ENCODE measurements around the gene TADA3. TPM values are rescaled to one million over a fixed set of nuclear protein-coding genes. Genes with fewer than 3 reads are reported as not detected.

The TADA3 gene
- total and polyA plus RNA-seq, 2 experiments from 2014 or later = 29.1 to 61.7 TPM

DNA sequence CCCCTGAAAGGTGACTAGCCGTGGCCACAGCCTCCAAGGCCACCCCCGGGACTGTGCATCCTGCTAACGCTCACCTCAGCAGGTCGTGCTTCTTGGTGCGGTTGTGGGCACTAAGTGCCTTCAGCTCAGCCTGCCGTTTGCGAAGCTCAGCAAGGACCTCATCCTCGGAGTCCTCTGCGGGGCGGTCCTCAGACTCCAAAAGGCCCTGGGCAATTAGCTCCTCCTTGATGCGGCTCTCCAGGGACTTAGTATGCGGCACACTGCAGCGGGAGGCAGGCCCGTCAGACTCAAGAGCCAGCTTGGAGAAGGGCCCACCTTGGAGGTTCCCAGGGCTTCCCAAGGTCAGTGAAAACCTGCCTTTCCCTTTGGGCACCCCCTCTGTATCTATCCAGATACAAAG lies 8.3 kb downstream of the TADA3 start:
- ATAC-seq = no peak
- peaks cover 8% of the 10 kb centered on the region; the same call in 1 of the 2 replicates for H3K36me3 ChIP-seq (ENCODE audit: insufficient read depth)
- TF ChIP-seq STAT1 (IDR thresholded peaks at IDR 0.05; ENCODE audit: unreplicated experiment) = no peak
- TF ChIP-seq ZNF114 (CRISPR knock-in tag; IDR thresholded peaks at IDR 0.05) = no peak
- TF ChIP-seq, protein P1, sequence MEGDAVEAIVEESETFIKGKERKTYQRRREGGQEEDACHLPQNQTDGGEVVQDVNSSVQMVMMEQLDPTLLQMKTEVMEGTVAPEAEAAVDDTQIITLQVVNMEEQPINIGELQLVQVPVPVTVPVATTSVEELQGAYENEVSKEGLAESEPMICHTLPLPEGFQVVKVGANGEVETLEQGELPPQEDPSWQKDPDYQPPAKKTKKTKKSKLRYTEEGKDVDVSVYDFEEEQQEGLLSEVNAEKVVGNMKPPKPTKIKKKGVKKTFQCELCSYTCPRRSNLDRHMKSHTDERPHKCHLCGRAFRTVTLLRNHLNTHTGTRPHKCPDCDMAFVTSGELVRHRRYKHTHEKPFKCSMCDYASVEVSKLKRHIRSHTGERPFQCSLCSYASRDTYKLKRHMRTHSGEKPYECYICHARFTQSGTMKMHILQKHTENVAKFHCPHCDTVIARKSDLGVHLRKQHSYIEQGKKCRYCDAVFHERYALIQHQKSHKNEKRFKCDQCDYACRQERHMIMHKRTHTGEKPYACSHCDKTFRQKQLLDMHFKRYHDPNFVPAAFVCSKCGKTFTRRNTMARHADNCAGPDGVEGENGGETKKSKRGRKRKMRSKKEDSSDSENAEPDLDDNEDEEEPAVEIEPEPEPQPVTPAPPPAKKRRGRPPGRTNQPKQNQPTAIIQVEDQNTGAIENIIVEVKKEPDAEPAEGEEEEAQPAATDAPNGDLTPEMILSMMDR (conservative IDR thresholded peaks at IDR 0.05; ENCODE audit: low read depth in 2 of 2) = no peak
- no peak for TF ChIP-seq CREB1 (CRISPR knock-in tag; IDR thresholded peaks at IDR 0.05; ENCODE audit: low read depth)
- no peak for TF ChIP-seq EZH2 (IDR thresholded peaks at IDR 0.05; ENCODE audit: low read depth, unreplicated experiment)
- no peak for TF ChIP-seq NANOG (IDR thresholded peaks at IDR 0.05; ENCODE audit: borderline replicate concordance)
- TF ChIP-seq JUNB (IDR thresholded peaks at IDR 0.05; ENCODE audit: unreplicated experiment) = no peak
- TF ChIP-seq EZH2phosphoT487 (IDR thresholded peaks at IDR 0.05; ENCODE audit: unreplicated experiment) = no peak
- TF ChIP-seq, protein P2, sequence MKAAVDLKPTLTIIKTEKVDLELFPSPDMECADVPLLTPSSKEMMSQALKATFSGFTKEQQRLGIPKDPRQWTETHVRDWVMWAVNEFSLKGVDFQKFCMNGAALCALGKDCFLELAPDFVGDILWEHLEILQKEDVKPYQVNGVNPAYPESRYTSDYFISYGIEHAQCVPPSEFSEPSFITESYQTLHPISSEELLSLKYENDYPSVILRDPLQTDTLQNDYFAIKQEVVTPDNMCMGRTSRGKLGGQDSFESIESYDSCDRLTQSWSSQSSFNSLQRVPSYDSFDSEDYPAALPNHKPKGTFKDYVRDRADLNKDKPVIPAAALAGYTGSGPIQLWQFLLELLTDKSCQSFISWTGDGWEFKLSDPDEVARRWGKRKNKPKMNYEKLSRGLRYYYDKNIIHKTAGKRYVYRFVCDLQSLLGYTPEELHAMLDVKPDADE (IDR thresholded peaks at IDR 0.05) = no peak
- TF ChIP-seq, protein P3, sequence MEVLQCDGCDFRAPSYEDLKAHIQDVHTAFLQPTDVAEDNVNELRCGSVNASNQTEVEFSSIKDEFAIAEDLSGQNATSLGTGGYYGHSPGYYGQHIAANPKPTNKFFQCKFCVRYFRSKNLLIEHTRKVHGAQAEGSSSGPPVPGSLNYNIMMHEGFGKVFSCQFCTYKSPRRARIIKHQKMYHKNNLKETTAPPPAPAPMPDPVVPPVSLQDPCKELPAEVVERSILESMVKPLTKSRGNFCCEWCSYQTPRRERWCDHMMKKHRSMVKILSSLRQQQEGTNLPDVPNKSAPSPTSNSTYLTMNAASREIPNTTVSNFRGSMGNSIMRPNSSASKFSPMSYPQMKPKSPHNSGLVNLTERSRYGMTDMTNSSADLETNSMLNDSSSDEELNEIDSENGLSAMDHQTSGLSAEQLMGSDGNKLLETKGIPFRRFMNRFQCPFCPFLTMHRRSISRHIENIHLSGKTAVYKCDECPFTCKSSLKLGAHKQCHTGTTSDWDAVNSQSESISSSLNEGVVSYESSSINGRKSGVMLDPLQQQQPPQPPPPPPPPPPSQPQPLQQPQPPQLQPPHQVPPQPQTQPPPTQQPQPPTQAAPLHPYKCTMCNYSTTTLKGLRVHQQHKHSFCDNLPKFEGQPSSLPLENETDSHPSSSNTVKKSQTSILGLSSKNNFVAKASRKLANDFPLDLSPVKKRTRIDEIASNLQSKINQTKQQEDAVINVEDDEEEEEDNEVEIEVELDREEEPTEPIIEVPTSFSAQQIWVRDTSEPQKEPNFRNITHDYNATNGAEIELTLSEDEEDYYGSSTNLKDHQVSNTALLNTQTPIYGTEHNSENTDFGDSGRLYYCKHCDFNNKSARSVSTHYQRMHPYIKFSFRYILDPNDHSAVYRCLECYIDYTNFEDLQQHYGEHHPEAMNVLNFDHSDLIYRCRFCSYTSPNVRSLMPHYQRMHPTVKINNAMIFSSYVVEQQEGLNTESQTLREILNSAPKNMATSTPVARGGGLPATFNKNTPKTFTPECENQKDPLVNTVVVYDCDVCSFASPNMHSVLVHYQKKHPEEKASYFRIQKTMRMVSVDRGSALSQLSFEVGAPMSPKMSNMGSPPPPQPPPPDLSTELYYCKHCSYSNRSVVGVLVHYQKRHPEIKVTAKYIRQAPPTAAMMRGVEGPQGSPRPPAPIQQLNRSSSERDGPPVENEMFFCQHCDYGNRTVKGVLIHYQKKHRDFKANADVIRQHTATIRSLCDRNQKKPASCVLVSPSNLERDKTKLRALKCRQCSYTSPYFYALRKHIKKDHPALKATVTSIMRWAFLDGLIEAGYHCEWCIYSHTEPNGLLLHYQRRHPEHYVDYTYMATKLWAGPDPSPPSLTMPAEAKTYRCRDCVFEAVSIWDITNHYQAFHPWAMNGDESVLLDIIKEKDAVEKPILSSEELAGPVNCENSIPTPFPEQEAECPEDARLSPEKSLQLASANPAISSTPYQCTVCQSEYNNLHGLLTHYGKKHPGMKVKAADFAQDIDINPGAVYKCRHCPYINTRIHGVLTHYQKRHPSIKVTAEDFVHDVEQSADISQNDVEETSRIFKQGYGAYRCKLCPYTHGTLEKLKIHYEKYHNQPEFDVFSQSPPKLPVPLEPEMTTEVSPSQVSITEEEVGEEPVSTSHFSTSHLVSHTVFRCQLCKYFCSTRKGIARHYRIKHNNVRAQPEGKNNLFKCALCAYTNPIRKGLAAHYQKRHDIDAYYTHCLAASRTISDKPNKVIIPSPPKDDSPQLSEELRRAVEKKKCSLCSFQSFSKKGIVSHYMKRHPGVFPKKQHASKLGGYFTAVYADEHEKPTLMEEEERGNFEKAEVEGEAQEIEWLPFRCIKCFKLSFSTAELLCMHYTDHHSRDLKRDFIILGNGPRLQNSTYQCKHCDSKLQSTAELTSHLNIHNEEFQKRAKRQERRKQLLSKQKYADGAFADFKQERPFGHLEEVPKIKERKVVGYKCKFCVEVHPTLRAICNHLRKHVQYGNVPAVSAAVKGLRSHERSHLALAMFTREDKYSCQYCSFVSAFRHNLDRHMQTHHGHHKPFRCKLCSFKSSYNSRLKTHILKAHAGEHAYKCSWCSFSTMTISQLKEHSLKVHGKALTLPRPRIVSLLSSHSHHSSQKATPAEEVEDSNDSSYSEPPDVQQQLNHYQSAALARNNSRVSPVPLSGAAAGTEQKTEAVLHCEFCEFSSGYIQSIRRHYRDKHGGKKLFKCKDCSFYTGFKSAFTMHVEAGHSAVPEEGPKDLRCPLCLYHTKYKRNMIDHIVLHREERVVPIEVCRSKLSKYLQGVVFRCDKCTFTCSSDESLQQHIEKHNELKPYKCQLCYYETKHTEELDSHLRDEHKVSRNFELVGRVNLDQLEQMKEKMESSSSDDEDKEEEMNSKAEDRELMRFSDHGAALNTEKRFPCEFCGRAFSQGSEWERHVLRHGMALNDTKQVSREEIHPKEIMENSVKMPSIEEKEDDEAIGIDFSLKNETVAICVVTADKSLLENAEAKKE (CRISPR knock-in tag; IDR thresholded peaks at IDR 0.05) = no peak
- no peak for TF ChIP-seq ZNF331 (CRISPR knock-in tag; IDR thresholded peaks at IDR 0.05; ENCODE audit: low read depth)
- TF ChIP-seq, protein P4, sequence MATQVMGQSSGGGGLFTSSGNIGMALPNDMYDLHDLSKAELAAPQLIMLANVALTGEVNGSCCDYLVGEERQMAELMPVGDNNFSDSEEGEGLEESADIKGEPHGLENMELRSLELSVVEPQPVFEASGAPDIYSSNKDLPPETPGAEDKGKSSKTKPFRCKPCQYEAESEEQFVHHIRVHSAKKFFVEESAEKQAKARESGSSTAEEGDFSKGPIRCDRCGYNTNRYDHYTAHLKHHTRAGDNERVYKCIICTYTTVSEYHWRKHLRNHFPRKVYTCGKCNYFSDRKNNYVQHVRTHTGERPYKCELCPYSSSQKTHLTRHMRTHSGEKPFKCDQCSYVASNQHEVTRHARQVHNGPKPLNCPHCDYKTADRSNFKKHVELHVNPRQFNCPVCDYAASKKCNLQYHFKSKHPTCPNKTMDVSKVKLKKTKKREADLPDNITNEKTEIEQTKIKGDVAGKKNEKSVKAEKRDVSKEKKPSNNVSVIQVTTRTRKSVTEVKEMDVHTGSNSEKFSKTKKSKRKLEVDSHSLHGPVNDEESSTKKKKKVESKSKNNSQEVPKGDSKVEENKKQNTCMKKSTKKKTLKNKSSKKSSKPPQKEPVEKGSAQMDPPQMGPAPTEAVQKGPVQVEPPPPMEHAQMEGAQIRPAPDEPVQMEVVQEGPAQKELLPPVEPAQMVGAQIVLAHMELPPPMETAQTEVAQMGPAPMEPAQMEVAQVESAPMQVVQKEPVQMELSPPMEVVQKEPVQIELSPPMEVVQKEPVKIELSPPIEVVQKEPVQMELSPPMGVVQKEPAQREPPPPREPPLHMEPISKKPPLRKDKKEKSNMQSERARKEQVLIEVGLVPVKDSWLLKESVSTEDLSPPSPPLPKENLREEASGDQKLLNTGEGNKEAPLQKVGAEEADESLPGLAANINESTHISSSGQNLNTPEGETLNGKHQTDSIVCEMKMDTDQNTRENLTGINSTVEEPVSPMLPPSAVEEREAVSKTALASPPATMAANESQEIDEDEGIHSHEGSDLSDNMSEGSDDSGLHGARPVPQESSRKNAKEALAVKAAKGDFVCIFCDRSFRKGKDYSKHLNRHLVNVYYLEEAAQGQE (IDR thresholded peaks at IDR 0.05; ENCODE audit: unreplicated experiment) = no peak
- H3K27ac ChIP-seq (ENCODE audit: low read depth) = no peak overlapping the region
- H3F3A ChIP-seq (replicated peaks; ENCODE audit: low read depth) = 0 out of 2 replicates have a peak, but pooled peaks cover 8% of the 10 kb centered on the region
- peaks cover 4% of the 10 kb centered on the region for H3K27me3 Mint-ChIP-seq (ENCODE audit: insufficient read depth, low read depth, poor library complexity)
- H3K36me3 Mint-ChIP-seq (ENCODE audit: low read depth) = peaks cover 68% of the 10 kb centered on the region
- no peaks in the 10 kb centered on the region for H3K9me3 Mint-ChIP-seq
- H3K4me2 ChIP-seq = no peak overlapping the region
- H2AFZ ChIP-seq = no peak overlapping the region
- H3K27ac Mint-ChIP-seq = no peak overlapping the region
- no peaks in the 10 kb centered on the region for H3K9me2 ChIP-seq (ENCODE audit: insufficient read depth)
- no peak overlapping the region for H3K4me3 ChIP-seq
- no peaks in the 10 kb centered on the region for H3K27me3 ChIP-seq (ENCODE audit: insufficient read depth)
- no peaks in the 10 kb centered on the region; the same call in 1 of the 2 replicates for H4K20me1 ChIP-seq (replicated peaks; ENCODE audit: insufficient read depth)
- H3K79me2 ChIP-seq (replicated peaks; ENCODE audit: insufficient read depth) = no peaks in the 10 kb centered on the region
- H3K4me3 Mint-ChIP-seq = no peak overlapping the region
- no peak for DNase-seq (ENCODE audit: low spot score)
- H3K4me1 Mint-ChIP-seq = no peaks in the 10 kb centered on the region
- no peaks in the 10 kb centered on the region for H3K4me1 ChIP-seq (ENCODE audit: insufficient read depth)

Measured in GM23338 (cell line).